Glomerular endothelial cell (primary cell): ENCODE results near the gene RNPS1. TPM values are rescaled to one million over a fixed set of nuclear protein-coding genes. Genes with fewer than 3 reads are reported as not detected.
"Not testable (repeated sequence)": the region's sequence is repeated elsewhere in the genome, so short reads cannot be mapped to it uniquely, and the experiment has no call there.

Experiments used
- DNase-seq: peaks from one replicate; pipeline ENCODE4 v3.0.0-alpha.2; 2011; ENCODE audit warnings: low read depth, low spot score; ENCODE audit errors: extremely low read depth
- total RNA-seq: library from RNA; depleted of rRNA; stranded (reverse); fragments of >200 nt; gene quantifications from 2 replicates; pipeline ENCODE4 v1.2.3, GENCODE V29; 2015

The RNPS1 gene
- total RNA-seq, 1 donor from 2014 or later: 192 TPM

- DNase-seq: no peak
Measured at GRCh38 chr16:2284001-2284770, 16.3 kb upstream of the RNPS1 start.

DNA sequence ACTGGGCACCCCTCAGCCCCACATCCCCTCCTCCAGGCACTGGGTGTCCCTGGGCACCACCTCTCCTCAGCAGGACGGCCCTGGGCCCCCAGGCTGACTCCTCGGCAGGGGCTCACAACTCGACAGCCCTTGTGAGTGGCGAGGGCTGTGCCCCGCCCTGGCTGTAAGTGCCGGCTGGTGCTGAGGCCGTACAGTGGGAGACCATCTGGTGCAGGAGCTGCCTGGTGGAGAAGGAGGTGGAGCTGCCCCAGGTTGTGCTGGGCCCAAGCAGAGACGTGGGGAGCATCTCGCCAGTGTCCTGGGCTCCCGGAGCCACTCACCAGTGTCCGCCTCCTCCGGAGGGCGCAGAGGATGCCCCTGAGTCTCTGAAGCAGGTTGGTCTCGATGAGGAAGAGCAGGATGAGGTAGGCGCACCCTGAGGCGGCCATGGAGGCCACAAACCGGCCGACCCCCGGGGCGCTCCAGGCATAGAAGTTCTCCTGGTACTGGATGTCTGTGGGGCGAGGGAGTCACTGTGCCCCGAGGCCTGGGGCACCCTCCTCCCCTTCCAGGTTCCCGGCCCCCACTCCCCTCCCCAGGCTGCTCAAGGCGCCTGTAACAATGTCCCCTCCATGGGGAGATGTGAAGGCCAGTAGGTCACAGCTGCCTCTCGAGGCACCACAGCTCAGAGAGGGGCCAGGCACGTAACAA is 15.1 kb upstream of the RNPS1 start:
- DNase-seq: no peak

DNA sequence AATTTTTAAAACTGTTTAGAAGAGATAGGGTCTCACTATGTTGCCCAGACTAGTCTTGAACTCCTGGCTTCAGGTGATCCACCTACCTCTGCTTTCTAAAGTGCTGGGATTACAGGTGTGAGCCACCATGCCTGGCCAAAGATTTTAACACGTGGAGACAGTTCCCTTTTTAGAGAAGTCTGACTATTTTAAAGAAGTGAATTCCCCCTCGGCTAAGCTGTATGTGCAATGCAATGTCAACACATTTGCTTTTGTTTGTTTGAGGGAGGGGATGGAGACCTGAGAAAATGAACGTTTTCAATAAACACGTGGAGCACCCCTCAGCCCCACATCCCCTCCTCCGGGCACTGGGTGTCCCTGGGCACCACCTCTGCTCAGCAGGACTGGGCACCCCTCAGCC is 14.3 kb upstream of the RNPS1 start:
- DNase-seq: no peak

- DNase-seq: no peak
Measured at GRCh38 chr16:2280981-2281542, 13.1 kb upstream of the RNPS1 start.

DNA sequence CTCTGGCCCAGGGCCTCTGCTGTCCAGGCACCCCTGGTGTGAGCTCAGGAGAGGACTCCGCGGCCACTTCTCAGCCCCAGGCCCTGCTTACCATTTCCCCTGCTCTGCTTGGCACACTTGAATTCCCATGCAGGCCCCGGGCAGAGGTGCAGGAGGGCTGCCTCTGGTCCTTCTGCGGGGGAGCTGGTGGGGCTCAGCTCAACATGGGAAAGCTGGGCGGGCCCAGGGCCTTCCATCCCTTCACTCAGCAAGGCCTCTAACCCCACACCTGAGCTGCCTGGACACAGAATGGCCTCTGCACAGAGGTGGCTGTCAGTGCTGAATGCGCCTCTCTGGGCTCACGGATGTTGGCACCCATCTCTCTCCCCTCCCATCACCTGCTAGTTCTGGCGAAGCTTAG is 12.5 kb upstream of the RNPS1 start:
- DNase-seq: no peak

GRCh38 chr16:2278956-2279800 is 11.3 kb upstream of the RNPS1 start:
- DNase-seq: no peak

- DNase-seq: no peak
Measured at GRCh38 chr16:2278272-2278608, 10.3 kb upstream of the RNPS1 start.

DNA sequence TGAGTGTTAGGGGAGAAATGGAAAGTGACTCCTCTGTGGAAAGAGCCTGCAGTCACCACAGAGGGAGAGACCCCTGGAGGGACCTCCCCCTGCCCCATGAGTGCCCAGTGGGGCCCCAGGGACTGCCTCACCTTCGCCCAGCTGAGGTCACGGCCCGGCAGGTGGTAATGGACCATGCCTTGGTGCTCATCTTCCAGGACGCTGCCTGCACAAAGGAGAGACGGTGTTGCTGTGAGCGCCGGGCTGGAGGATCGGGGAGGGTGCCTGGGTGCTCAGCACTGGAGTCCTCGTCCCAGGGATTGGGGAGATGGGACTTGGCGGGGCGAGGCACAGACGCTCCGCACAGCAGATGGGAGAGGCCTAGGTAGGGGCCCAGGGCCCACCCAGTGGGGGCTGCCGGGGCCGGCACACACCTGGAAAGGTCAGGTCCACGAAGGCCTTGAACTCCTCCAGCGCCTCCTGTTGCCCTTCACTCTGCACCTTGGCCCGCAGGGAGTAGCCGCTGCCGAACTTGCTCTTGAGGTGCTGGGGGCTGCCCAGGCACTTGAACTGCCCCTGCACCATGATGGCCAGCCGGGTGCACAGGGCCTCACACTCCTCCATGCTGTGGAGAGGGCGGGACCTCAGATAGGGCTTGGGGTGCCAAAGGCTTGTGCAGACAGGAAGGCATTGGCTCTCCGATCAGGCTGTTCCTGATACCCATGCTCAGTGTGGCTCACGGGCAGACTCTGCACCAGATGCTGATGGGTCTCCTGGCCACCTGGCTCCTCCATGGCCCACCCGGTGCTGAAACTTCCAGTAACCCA is 9.7 kb upstream of the RNPS1 start:
- DNase-seq: no peak

GRCh38 chr16:2276368-2277195 is 8.7 kb upstream of the RNPS1 start:
- DNase-seq: no peak

DNA sequence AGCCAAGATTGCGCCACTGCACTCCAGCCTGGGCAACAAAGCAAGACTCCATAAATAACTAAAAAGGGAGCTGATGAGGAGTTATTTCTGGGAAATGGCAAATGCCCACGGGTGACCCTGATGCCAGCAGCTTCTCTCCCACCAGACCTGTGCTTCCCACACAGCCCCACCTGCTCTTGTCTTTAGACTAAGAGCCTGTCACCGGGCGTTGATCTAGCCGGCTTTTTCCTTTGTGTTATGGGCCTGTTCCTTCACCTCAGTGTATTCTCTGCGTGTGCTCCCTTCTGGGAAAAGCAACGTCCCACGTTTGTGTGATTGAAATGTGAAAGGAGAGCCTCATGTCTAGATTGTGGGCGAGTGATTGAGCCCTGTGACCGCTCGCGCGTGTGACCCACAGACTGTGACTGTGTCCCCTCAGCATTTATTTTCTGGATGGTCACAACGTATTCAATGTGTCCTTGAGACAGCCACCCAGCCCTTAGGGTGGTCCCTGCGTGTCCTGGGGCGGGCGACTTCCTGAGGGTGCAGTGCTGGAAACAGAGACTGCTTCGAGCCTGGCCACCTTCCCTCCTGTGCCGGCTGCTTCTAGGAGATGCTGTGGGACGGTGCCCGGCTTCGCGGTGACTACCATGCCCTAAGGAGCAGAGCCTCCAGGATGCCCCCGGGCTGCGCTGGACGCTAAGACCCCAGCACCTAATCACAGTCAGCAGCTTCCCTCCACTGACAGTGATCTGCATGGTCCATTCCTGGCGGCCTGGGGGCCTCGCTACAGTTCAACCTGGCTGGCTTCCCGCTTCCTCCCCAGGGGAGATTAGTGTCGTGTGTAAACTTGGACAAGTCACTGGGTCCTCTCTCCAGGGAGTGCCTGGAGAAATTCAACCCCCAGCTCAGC is 7.8 kb upstream of the RNPS1 start:
- DNase-seq: no peak

DNA sequence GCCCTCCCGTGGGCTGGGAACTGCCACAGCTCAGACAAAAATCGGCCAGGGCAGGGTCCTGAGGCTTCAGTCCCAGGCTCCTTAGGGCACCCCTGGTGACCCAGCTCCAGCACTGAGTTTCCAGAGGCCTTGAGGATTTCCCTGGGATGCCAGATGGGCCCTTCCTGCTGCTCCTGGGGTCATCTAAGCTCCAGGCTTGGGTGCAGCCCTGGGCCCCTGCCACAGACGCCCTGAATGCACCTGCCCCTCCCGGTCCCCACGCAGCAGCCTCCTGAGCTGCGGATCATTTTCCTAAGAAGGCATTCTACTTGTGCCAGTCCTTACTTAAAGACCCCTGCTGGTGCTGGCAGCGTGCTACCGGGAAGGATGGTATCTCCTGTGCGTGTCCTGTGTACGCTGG is 6.0 kb upstream of the RNPS1 start:
- DNase-seq: no peak

DNA sequence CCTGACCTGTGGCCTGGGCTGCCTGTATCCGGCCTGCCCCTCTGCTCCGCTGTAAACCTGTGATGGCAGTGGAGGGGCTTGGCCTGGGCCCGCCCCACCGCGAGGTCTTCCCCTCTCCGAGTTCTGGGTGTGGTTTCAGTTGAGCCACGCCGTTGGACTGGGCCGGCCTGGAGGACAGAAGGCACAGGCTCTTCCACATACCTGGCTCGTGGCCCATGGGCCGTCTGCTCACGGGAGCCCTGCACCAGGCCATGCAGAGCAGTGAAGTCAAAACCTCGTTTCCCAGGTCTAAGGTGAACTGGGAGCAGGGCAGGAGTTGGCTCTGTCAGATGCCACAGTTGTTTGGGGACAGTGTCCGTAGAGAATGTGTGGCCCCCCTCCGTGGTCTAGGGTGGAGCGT is 5.6 kb upstream of the RNPS1 start:
- no peak for DNase-seq

DNA sequence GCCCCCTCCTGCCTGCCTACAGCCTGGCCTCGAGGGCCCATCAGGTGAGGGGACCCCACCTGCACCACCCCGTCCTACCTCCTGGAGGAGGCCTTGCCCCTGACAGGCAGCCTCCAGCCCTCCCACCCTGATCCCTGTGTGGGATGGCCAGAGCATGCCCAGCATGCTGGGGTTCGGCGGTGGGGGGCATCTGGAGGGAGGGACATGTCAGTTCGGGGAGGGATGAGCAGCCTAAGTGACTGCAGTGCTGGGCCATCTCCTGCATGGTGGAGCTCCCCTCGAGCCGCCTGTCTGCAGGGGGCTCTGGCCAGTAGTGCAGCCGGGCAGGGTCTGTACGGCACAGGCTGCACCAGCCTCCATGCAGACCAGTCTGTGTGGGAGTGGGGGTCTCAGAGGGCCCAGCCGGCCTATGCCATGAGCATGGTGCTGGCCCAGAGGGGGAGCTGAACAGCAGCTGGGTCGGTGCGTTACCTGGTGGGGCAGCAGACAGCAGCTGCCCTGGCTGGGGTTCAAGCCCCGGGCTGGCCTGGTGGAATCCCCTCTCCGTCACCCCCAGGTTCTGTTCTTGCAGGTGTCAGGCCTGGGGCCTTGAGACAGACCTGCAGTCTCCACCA is 4.0 kb upstream of the RNPS1 start:
- no peak for DNase-seq

DNA sequence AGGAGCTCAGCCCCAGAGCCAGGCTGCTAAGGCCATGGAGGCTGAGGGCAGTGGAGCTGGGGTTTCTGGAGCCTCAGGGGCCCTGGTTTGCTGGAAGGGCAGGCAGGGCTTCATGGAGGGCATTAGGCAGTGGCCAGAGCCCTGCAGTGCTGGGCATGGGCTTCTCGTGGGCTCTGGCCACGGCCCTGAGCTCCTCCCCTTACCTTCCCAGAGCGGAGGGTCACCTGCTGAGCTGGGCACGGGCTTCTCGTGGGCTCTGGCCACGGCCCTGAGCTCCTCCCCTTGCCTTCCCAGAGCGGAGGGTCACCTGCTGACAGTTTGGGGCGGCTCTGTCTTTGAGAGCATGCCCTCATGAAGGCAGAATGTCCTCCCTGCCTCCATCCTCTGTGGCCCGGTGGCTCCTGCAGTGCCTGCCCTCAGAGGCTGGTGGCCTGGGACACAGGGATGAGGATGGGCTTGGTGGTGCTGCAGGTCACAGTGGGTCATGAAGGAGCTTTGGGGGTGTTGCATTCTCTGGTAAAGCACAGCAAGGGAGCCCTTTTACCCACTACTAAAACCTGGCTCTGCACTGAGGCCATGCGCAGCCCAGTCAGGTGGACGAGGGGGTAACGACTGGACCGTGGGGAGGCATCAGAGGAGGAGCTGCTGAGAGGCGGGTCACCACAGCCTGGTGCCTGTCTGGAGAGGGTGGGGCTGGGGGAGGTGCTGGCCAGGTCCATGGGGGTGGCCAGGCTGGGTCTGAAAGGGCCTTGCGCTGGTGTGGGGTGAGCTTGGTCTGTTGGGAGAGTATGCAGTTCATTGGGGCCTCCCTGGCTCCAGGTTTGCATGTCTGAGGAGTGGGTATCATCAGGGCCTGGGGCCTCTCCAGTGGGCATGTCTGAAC is 2.9 kb upstream of the RNPS1 start:
- no peak for DNase-seq

- DNase-seq: no peak
Measured at GRCh38 chr16:2270070-2270462, 2.1 kb upstream of the RNPS1 start.

- not testable (repeated sequence) for DNase-seq
Measured at GRCh38 chr16:2267505-2267912, 417 bp downstream of the RNPS1 start.

DNA sequence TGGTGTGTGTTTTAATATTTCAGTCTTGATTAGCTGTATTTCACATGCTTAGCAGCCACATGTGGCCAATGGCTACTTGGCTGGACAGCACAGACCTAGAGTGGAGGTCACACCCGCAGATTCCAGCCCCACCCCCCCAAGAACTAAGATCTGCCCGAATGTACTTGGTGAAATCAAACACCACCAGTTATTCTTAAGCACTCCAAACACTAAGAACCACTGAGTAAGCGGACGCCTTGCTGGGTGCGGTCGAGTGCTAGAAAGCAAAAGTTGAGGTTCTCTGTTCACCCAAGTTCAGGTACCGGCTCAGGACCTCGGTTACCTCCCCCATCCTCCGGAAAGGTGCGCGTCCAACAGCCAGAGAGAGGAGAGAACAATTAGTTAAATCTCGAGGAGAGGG is 1.0 kb downstream of the RNPS1 start:
- not testable (repeated sequence) for DNase-seq
